Activated CD4-positive, CD25-positive, alpha-beta regulatory T cell treated with anti-CD3 and anti-CD28 coated beads, Interleukin-2, amount 50 U/mL, for 24 hours (primary cell): ENCODE results near the gene EXOC6B.

Source experiments
- ATAC-seq, 2 donors: fragments of 150-1000 bp; cut with Tn5 transposase; one replicate each; pipeline ENCODE4 v1.10.0; 2021; ENCODE audit warnings: mild to moderate bottlenecking in 1 of 2, moderate library complexity in 1 of 2

The EXOC6B gene

DNA sequence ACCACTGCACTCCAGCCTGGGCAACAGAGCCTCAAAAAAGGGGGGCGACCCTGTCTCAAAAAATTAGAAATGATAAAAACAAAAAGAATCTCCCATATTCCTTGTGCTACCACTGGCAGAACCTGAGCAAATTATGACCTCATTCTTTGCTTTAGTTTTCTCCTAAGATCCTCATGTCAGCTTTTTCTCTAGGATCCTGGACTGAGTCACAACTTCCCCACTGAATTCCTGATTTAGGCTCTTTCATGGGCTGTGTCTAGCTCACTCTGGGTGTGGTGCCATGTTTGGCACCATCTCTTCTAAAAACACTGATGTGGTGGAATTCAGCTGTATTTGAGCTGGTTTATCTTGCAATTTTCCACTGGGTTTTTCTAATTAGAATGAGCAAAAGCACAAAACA lies 37.1 kb downstream of the EXOC6B start:
- no peak for ATAC-seq

DNA sequence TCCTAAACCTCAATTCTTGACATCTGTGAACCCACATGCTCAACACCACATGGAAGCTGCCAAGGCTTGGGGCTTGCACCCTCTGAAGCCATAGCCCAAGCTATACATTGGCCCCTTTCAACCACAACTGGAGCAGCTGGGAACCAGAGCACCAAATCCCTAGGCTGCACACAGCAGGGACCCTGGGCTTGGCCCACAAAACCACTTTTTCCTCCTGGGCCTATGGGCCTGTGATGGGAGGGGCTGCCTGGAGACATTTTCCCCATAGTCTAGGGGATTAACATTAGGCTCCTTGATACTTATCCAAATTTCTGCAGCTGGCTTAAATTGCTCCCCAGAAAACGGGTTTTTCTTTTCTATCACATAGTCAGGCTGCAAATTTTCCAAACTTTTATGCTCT lies 40.3 kb downstream of the EXOC6B start:
- ATAC-seq = no peak

DNA sequence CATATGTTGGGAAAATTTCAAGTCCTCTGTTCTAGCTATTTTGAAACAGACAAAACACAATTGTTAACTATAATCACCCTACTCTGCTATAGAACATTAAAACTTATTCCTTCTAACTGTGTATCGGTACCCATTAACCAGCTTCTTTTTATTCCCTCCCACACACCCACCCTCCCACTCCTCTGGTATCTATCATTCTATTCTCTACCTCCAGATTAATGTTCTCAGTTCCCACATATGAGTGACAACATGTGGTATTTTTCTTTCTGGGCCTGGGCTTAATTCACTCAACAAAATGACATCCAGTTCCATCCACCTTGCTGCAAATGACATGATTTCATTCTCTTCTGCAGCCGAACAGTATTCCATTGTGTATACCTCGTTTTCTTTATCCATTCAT lies 43.3 kb downstream of the EXOC6B start:
- no peak for ATAC-seq

DNA sequence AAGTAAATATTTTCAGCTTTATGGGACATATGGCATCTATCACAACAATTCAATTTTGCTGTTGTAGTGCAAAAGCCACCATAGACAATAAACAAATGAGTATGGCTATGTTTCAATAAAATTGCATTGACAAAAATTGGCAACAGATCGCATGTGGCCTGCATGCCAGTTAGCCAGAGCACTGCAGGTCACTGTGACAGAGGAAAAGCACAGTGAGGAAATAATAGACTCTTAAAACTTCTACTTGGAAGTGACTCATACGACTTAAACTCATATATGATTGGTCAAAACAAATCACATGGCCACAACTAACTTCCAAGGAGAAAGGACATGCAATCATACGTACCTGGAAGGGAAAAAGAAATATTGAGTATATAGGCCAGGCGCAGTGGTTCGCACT lies 44.4 kb downstream of the EXOC6B start:
- no peak for ATAC-seq

DNA sequence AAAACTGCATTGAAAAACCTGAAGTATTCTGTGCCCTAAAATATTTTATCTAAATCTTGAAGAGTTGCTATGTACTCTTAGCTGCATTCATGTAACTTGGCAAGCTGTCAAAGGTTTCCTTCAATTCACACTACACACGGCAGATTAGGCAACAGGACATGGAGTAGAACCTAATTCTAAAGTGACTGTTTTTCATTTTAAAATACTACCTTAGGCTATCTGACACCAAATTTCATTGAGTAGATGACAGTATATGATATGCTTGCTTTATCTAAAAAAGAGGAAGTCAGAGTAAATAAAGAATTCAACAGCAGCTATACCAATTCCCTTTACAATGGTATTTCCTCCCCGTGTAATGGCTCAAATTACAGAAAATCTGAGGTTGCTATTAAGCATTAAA lies 45.4 kb downstream of the EXOC6B start:
- no peak for ATAC-seq

DNA sequence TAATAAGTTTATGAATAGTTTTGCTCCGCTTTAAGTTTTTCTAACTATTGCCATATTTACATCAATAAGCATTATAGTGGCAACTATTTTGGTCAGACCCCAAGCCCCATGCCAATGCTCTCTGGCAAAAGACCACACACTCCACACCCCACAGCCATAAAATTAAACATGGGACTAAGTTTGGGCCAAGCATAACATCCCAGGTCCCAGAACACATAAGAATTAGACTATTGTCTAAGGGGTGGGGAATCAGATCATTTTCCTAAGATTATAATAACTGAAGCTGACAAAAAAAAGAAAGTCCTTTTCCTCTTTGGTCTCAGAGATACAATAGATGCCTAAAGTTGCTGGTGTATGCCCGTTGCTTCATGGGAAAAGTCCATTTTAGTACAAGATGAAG lies 46.3 kb downstream of the EXOC6B start:
- no peak for ATAC-seq

DNA sequence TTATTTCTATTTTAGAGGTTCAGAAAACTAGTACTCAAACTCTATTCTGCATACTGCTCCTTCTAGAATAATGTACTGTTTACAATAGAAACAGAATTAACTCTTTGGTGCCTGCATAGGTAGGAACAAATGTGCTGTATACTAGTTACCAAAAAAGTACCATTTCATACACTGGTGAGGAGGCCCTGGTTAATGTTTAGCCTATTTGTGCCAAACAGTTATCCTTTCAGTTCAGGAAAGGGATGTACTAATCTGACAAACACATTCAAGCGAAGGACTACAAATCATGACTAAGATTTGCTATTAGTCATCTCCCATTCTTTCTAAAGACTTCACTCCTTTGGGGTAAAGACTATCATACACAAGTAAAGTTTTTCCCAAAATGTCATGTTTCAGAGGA lies 47.4 kb downstream of the EXOC6B start:
- ATAC-seq = peak in 1 of 2 donors; percentile 55

DNA sequence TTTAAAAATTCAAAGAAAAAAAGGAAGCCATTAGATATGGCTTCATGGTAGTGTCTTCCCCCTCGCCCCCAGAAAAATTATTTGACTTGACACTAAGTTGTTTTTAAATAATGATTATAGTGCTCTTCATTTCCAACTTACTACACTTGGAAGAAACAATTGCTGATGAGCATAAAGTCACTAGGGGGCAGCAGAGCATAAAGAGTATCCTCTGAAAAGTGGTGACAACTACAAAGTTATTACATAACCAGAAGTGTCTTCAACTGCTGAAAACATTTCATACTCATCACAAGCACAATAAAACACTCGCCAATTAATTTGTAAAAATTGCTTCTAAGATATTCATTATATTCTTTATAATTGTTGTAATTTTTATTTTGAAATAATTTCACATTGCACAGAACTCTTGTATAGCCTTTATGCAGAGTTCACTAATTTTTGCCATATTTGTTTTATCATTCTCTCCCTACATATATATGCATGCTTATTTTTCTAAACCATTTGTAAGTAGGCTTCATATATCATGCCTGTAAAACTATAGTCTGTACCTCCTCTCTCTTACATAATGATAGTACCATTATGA lies 54.9 kb downstream of the EXOC6B start:
- ATAC-seq = peak; percentile 43 to 48

DNA sequence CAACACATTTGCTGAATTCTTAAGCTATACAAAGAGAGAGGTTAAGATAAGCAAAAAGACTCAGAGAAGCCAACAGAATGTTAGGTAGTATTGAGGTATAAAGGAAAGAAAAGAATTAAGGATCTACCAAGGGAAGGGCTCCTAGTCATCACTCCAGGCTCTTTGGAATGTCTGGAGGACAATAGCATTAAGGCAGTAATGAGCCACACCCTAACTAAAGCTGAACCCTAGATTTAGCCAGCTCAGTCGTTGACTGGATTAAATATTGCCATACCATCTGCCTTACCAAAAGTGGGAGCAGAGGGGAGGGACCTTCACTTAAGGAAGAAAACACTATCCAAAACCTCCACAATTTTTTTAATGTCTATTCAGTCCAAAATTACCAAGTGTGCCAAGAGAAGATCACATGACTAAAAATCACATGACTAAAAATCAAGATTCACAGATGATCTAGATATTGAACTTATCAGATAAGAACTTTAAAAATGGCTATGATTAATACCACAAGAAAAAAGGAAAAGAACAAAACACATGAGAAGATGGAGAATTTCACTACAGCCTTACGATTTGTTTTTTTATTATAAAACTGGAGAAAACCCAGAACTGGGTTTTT lies 59.7 kb downstream of the EXOC6B start:
- ATAC-seq = no peak

DNA sequence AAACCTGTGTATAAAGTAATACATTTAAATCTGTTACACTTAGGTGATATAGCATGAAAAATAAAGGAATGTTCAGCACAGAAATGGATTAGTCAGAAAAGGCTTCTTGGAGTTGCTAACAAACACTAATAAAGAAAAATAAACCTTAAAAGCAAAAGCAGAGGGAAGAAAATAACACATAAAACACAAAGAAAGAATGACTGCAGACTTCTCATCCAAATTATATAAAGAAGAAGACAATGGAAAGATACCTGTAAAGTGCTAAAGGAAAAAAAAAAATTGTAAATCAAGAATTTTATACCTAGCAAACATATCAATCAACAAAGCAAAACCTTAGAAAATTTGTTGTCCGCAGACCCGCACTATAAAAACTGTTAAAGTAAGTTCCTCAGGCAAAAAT lies 63.6 kb downstream of the EXOC6B start:
- no peak for ATAC-seq

DNA sequence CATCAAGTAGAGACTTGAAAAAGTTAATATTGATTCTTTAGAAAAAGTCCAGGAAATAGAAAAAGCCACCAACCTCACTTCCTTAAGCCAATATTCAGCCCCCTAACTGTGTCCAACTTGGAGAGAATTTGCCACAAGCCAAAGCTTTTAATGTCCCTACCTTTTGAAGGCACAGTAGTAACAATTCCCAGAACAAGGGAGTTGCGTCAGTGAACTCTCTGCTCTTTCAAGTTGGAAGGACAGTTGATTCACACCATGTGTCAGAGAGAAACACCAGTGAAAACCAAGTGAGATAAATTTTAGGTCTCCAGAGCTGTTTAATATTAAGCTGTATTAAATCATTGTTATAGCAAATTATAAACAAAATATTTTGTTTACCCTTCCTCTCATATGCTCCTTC lies 66.1 kb downstream of the EXOC6B start:
- no peak for ATAC-seq

DNA sequence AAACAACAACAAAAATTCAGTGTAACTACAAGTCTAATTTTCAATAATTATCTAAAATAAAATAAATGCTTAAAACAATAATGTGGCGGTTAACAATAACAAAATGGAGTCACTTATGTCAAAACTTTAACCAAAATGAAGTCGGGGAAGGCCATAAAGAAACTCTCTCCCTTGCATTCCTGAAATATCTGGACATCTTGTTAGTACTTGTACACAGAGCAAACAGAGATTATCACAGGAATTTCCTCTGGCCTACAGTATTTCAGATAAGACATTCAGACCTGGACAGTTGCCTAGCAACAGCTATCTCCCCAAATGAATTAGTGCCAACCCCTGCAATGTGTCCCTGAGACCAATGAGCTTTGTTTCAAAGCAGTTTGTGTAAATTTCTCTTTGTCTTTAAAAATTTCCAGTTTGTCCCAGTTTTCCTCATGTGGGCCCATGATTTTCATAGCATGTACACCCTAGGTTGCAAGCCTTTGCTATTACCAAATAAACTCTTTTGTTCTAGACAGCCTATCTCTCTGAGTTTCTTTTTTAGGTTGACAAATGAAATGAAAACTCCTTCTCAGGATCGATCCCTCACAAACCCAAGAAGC lies 68.6 kb downstream of the EXOC6B start:
- no peak for ATAC-seq

DNA sequence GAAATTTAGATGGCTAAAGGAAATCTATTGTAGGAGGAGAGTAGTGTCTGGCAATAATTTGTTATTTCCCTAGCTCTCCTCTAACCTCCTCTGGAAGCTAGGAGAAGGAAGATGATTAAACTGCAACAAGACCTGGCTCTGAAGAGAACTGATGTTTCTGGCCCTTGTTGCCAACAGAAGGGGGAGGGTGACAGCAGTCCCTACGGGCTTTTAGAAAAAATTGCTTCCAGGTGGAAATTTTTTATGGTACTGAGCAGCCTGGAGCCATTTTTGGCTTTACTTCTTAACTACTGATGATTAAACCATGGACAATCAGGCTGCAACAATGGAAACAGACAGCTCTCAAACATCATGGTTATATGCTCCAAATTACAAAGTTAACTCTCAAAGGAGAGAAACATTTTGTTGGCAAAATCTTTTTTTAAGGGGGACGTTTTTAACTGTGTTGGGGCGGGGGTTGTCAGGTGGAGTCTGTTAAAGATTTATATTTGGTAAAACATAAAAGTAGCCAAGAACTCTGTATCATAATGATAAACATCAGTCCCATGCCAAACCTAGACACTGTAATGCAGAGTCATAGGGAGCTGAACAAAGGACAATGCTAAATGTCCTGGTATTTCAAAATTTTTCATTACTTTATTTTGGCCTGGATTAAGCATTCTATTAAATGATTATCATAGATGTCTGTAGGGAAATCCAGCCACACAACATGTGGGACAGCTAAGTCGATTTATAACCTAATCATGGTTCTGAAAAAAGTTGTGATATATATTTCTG lies 70.0 kb downstream of the EXOC6B start:
- ATAC-seq = no peak

DNA sequence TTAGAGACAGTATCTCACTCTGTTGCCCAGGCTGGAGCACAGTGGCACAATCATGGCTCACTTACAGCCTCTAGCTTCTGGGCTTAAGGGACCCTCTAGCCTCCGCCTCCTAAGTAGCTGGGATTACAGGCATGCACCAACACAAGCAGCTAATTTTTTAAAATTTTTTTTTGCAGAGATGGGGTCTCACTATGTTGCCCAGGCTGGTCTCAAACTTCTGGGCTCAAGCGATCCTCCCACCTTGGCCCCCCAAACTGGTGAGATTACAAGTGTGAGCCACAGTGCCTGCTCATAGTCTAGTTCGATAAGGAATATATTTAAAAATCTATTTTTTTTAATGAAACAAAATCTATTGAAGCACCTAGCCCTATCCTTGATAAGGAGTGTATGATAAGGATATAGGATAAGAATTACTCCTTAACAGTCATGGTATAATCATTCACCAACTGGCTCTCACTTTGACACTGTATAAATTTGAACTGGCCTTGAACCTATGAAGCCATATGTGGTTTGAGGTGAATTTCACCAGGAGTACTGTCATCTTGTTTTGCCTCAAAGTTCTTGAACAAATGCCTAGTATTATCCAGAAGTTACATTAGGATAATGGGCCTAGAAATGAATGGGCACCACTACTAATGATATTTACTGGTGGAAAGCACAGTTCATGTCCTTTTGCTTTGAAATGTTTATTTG lies 71.1 kb downstream of the EXOC6B start:
- no peak for ATAC-seq

DNA sequence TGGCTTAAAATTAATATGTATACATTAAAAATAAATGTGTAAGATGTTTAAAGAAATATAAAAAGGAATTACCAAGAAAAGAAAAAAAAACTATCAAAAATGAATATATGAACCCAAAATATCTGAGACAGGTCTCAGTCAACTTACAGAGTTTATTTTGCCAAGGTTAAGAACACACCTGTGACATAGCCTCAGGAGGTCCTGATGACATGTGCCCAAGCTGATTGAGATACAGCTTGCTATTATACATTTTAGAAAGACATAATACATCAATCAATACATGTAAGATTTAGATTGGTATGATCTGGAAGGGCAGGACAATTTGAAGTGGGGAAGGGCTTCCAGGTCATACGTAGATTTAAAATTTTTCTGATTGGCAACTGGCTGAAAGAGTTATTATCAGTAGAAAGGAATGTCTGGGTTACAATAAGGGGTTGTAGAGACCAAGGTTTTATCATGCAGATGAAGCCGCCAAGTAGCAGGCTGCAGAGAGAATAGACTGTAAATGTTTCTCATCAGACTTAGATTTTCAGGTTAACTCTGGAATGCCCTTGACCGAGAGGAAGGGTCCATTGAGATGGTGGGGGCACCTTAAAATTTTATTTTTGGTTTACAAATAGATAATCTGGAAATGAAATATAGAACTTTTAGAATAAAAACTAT lies 74.7 kb downstream of the EXOC6B start:
- no peak for ATAC-seq

DNA sequence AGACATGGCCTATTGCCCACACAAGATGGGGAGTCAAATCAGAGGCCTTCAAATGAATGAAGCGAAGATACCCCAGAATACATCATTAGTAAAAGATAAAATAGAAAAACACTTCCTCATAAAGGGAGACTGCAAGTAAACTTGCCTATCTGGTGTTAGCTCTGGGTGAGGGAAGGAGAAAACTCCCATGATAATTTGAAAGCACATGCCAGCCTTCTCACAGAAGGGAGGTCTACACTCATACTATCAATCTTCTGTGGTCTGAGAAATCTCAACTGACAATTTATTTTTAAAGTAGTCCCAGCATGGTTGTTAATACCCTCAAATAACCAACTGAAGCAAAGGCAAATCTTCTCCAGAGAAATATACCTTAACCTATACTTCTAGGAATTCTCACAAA lies 75.4 kb downstream of the EXOC6B start:
- no peak for ATAC-seq

DNA sequence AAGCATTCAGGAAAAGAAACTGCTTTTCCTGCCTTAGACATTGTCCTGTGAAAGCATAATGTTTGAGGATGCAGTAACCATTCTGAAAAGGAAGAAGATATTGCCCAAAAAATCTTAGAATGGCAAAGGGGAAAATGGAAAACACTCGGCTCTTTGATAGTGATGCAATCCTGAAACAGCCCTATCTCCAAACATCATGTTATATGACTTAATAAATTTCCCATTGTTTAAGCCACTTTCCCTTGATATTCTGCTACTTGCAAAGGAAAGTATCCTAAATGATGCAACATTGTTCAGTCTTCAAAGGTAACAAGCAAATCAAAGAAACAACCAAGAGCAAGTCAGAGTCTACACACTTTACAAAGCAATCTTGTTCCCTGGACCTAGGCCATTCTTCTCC lies 78.5 kb downstream of the EXOC6B start:
- ATAC-seq = no peak

DNA sequence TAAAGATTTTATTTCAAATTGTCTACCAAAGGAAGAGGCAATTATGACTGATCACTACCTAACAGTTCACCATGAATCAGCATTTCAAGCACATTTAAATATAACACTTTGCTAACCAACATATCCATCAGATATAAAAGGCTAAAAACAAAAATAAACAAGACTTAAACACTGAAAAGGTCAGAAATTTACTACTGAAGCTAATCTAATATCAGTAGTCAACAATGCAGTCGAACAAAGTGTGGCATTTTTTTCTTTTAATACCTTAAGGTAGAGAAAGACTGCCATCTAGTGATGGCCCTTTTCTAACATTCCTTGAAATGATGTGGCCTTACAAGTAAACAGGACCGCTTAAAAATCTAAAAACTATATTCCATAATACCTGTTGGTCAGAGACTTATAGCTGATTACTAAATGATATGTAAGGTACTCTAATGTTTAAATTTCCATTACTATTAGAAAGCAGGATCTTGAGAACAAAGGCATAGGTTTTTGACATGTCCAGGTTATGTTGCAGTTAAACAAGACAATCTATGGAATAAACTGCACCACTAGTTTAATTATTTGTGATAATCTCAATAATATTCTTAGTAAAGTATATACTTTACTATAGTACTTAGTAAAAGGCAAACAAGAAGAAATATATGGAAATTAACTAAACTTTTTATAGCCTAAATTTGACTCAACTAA lies 80.0 kb downstream of the EXOC6B start:
- peak; percentile 21 to 36 for ATAC-seq

DNA sequence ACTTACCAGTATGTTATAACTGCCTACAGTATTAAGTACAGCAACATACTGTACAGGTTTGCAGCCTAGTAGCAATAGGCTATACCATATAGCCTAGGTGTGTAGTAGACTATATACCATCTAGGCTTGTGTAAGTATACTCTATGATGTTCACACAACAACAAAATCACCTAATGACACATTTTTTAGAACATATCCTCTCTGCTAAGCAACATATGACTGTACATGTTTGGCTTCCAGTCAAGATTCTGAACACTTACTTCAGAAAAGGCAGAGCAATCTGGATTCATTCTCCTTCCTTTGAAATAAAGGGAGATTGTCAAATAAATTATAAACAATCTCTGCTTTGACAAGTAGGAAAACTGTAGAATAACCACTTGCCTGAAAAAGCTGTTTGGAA lies 81.8 kb downstream of the EXOC6B start:
- ATAC-seq = peak in 1 of 2 donors; percentile 41

DNA sequence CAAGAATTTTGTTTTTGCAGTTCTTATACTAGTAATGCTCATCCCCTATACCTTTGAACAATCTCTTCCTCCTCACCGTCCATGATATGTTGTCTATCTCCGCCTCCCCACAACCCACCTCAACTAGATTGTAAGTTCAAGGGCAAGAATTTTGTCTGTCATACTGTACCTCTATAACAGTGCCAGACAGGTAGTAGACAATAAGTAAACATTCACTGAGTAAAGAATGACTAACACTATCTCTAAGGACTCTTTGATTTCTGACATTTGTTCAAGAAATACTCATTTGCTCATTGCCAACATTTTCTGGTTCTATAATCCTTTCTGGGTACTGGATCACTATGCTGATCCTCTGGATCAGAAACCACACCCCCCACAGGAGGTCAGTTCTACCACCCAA lies 82.4 kb downstream of the EXOC6B start:
- no peak for ATAC-seq

DNA sequence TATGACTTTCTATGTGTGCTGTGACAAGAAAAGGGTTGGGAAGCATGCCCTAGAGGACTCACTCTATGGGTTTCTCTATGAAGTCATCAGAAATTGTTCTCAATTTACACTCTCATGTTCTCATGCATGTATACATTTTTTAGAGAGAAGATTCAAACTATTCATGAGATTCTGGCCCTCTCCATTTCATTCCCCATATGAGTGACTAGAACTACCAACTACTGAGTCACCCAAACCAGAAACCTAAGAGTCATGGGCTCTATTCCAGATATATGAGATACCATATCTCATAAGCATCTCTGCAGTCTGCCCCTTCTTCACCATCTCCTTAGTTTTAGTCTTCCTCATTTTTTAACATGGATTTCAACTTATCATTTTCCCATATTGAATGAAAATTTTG lies 87.7 kb downstream of the EXOC6B start:
- ATAC-seq = peak in 1 of 2 donors; percentile 49

DNA sequence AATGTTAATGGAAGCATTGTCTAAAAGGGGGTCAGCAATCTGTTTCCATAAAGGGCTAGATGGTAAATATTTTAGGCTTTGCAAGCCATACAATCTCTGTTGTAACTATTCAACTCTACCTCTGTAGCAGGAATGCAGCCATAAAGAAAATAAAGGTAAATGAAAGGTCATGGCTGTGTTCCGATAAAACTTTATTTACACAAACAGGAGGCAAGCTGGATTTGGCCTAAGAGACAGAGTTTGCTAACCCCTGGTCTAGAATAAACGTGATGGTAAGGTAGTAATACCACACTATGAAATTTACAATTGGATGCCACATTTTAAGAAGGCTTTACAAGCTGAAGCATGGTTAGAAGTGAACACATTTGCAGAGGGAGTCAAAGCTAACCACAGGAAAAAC lies 91.4 kb downstream of the EXOC6B start:
- no peak for ATAC-seq
